Liver (tissue), 9 donors: Measurements from ENCODE around the gene RACGAP1. TPM values are rescaled to one million over a fixed set of nuclear protein-coding genes. Genes with fewer than 3 reads are reported as not detected.

Experiments
- DNase-seq: peaks from one replicate; pipeline ENCODE4 v3.0.0-alpha.2; 2017; ENCODE audit warnings: low spot score
- H3K27ac ChIP-seq, 2 donors: one replicate each; pipeline ENCODE4 v1.7.0; 2013; ENCODE audit warnings: inconsistent platforms in 2 of 2, low read length in 2 of 2, control low read depth in 1 of 2, low read depth in 1 of 2, mild to moderate bottlenecking in 1 of 2
- H3K27me3 ChIP-seq, 4 donors: one replicate each; pipeline versions ENCODE4 v1.6.1 to v1.7.0; 2013; ENCODE audit warnings: low read length in 3 of 4, inconsistent platforms in 1 of 4, mild to moderate bottlenecking in 1 of 4, moderate library complexity in 1 of 4; ENCODE audit not compliant: control insufficient read depth in 4 of 4, insufficient read depth in 4 of 4
- H3K36me3 ChIP-seq, 4 donors: one replicate each; pipeline versions ENCODE4 v1.6.1 to v1.7.0; 2013; ENCODE audit warnings: low read length in 3 of 4, mild to moderate bottlenecking in 3 of 4, low read depth in 1 of 4, moderate library complexity in 1 of 4; ENCODE audit not compliant: control insufficient read depth in 4 of 4, insufficient read depth in 3 of 4
- H3K4me1 ChIP-seq, 4 donors: one replicate each; pipeline versions ENCODE4 v1.6.1 to v1.7.0; 2013; ENCODE audit warnings: low read length in 3 of 4, mild to moderate bottlenecking in 3 of 4, moderate library complexity in 1 of 4; ENCODE audit not compliant: control insufficient read depth in 4 of 4, insufficient read depth in 4 of 4
- H3K4me3 ChIP-seq, 3 donors: one replicate each; pipeline versions ENCODE4 v1.6.1 to v1.7.0; 2013; ENCODE audit warnings: low read length in 3 of 3, control low read depth in 1 of 3, low read depth in 1 of 3, mild to moderate bottlenecking in 1 of 3
- H3K9ac ChIP-seq, 2 donors: one replicate each; pipeline ENCODE4 v1.7.0; 2013; ENCODE audit warnings: low read length in 2 of 2, mild to moderate bottlenecking in 2 of 2, moderate library complexity in 2 of 2, control low read depth in 1 of 2, low read depth in 1 of 2
- H3K9me3 ChIP-seq, 4 donors: one replicate each; pipeline versions ENCODE4 v1.6.1 to v1.7.0; 2013; ENCODE audit warnings: low read length in 3 of 4; ENCODE audit not compliant: control insufficient read depth in 4 of 4
- CTCF ChIP-seq: fragments of 150-350 bp; IDR thresholded peaks from 2 replicates; pipeline ENCODE4 v1.5.1; 2017; ENCODE audit warnings: improper control_type of control experiment, low read depth, low read length; ENCODE audit not compliant: missing input control
- EGR1 ChIP-seq, 2 donors: IDR thresholded peaks; 2 replicates each; pipeline ENCODE4 v1.6.1; 2016 to 2018; ENCODE audit warnings: antibody characterized with exemption in 2 of 2, low read depth in 2 of 2
- FOXA1 ChIP-seq: IDR thresholded peaks from 2 replicates; pipeline ENCODE4 v1.6.1; 2016; ENCODE audit warnings: antibody characterized with exemption
- FOXA2 ChIP-seq: IDR thresholded peaks from 2 replicates; pipeline ENCODE4 v1.6.1; 2016; ENCODE audit warnings: antibody characterized with exemption
- GABPA ChIP-seq, 2 donors: IDR thresholded peaks in 1 of 2; conservative IDR thresholded peaks in 1 of 2; 2 replicates each; pipeline ENCODE4 v1.6.1; 2016; ENCODE audit warnings: antibody characterized with exemption in 2 of 2, mild to moderate bottlenecking in 1 of 2, moderate library complexity in 1 of 2
- HNF4A ChIP-seq, 2 donors: conservative IDR thresholded peaks; 2 replicates each; pipeline ENCODE4 v1.6.1; 2016; ENCODE audit warnings: antibody characterized with exemption in 2 of 2, mild to moderate bottlenecking in 2 of 2
- HNF4G ChIP-seq: IDR thresholded peaks from 2 replicates; pipeline ENCODE4 v1.6.1; 2016; ENCODE audit warnings: antibody characterized with exemption
- JUND ChIP-seq, 2 donors: IDR thresholded peaks; 2 replicates each; pipeline ENCODE4 v1.6.1; 2016; ENCODE audit warnings: antibody characterized with exemption in 2 of 2
- NR2F2 ChIP-seq: IDR thresholded peaks from 2 replicates; pipeline ENCODE4 v1.6.1; 2016; ENCODE audit warnings: antibody characterized with exemption
- RAD21 ChIP-seq, 2 donors: IDR thresholded peaks; 2 replicates each; pipeline ENCODE4 v1.6.1; 2016; ENCODE audit warnings: antibody characterized with exemption in 2 of 2, mild to moderate bottlenecking in 2 of 2
- RXRA ChIP-seq, 2 donors: IDR thresholded peaks; 2 replicates each; pipeline ENCODE4 v1.6.1; 2017 to 2018; ENCODE audit warnings: antibody characterized with exemption in 2 of 2, mild to moderate bottlenecking in 1 of 2
- SP1 ChIP-seq: IDR thresholded peaks from 2 replicates; pipeline ENCODE4 v1.6.1; 2018; ENCODE audit warnings: antibody characterized with exemption, mild to moderate bottlenecking
- TAF1 ChIP-seq: conservative IDR thresholded peaks from 2 replicates; pipeline ENCODE4 v1.6.1; 2016; ENCODE audit warnings: antibody characterized with exemption, mild to moderate bottlenecking
- YY1 ChIP-seq: IDR thresholded peaks from 2 replicates; pipeline ENCODE4 v1.6.1; 2016; ENCODE audit warnings: antibody characterized with exemption, mild to moderate bottlenecking
- WGBS: extraction: QIAGEN DNeasy Blood & Tissue Kit; methylation state at CpG from one replicate; pipeline ENCODE4 v1.1.7; 2013; 5-methylcytosine and 5-hydroxymethylcytosine counted together
- polyA plus RNA-seq, 2 donors: library from polyadenylated mRNA; stranded (reverse) in 1 of 2; unstranded in 1 of 2; fragments of 200-250 nt in 1 of 2; fragments of >200 nt in 1 of 2; fragmentation: Nextera tagmentation in 1 of 2; extraction: Ambion mirVana in 1 of 2; gene quantifications; one replicate each; pipeline versions ENCODE4 v1.2.1 to v1.2.3, GENCODE V29; 2013 to 2015
- total RNA-seq, 2 donors: library from RNA; depleted of rRNA; stranded (reverse); fragments of >200 nt; gene quantifications; one replicate each; pipeline ENCODE4 v1.2.3, GENCODE V29; 2014
- TF ChIP-seq, protein P1 (sequence below): IDR thresholded peaks from 2 replicates; pipeline ENCODE4 v1.6.1; 2016; ENCODE audit warnings: antibody characterized with exemption, mild to moderate bottlenecking
- TF ChIP-seq, protein P2 (sequence below): IDR thresholded peaks from 2 replicates; pipeline ENCODE4 v1.6.1; 2016; ENCODE audit warnings: antibody characterized with exemption
- TF ChIP-seq, protein P3 (sequence below): IDR thresholded peaks from 2 replicates; pipeline ENCODE4 v1.6.1; 2016; ENCODE audit warnings: antibody characterized with exemption
- TF ChIP-seq, protein P4 (sequence below): IDR thresholded peaks from 2 replicates; pipeline ENCODE4 v1.6.1; 2016; ENCODE audit warnings: antibody characterized with exemption
- donor health status: healthy.
- donor health status: healthy.
- donor health status: healthy.
- donor health status: healthy.
- donor health status: healthy.

The RACGAP1 gene
- total and polyA plus RNA-seq, 4 donors, result 1.0 to 38.3 (median 2.9) TPM

DNA sequence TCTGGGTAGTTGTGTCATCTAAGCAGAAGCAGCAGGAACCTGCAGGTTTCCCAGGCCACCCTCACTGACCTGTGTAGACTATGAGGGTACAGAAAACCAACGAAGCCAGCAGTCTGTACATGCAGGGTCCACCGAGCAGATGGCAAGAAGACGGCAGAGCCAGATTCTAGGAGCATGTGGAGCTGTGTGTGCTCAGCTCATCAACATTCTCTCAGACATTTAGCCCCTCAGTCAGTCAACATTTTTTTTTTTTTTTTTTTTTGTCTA lies 24.8 kb upstream of the RACGAP1 start:
- Histone ChIP-seq H3K27me3 (no peaks in the 10 kb centered on the region), H3K9me3 (no peaks in the 10 kb centered on the region), H3K4me1 (peaks cover 0 to 4% (median 2%) of the 10 kb centered on the region in 4 donors), H3K27ac (no peak overlapping the region), H3K9ac (no peak overlapping the region), H3K4me3 (no peak overlapping the region), H3K36me3 (no peaks in the 10 kb centered on the region)
- 87% methylated on average over 3 of the region's 3 CpGs for WGBS
- DNase-seq, result no peak
- TF ChIP-seq, protein P1, sequence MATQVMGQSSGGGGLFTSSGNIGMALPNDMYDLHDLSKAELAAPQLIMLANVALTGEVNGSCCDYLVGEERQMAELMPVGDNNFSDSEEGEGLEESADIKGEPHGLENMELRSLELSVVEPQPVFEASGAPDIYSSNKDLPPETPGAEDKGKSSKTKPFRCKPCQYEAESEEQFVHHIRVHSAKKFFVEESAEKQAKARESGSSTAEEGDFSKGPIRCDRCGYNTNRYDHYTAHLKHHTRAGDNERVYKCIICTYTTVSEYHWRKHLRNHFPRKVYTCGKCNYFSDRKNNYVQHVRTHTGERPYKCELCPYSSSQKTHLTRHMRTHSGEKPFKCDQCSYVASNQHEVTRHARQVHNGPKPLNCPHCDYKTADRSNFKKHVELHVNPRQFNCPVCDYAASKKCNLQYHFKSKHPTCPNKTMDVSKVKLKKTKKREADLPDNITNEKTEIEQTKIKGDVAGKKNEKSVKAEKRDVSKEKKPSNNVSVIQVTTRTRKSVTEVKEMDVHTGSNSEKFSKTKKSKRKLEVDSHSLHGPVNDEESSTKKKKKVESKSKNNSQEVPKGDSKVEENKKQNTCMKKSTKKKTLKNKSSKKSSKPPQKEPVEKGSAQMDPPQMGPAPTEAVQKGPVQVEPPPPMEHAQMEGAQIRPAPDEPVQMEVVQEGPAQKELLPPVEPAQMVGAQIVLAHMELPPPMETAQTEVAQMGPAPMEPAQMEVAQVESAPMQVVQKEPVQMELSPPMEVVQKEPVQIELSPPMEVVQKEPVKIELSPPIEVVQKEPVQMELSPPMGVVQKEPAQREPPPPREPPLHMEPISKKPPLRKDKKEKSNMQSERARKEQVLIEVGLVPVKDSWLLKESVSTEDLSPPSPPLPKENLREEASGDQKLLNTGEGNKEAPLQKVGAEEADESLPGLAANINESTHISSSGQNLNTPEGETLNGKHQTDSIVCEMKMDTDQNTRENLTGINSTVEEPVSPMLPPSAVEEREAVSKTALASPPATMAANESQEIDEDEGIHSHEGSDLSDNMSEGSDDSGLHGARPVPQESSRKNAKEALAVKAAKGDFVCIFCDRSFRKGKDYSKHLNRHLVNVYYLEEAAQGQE, result no peak
- TF ChIP-seq RXRA (IDR thresholded peaks at IDR 0.05) (no peak), TAF1 (no peak), CTCF (no peak), RAD21 (IDR thresholded peaks at IDR 0.05) (no peak), HNF4G (no peak), SP1 (no peak), EGR1 (IDR thresholded peaks at IDR 0.05; ENCODE audit: low read depth in 2 of 2) (no peak), YY1 (no peak), GABPA (IDR thresholded peaks at IDR 0.05 in 1 of 2, conservative IDR thresholded peaks at IDR 0.05 in 1 of 2) (no peak)
- TF ChIP-seq, protein P2, sequence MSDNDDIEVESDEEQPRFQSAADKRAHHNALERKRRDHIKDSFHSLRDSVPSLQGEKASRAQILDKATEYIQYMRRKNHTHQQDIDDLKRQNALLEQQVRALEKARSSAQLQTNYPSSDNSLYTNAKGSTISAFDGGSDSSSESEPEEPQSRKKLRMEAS, result no peak

GRCh38 chr12:50049254-50050118 lies 24.2 kb upstream of the RACGAP1 start:
- Histone ChIP-seq H3K4me3 (no peak overlapping the region), H3K36me3 (no peaks in the 10 kb centered on the region), H3K4me1 (peaks cover 0 to 4% (median 2%) of the 10 kb centered on the region in 4 donors), H3K9me3 (no peaks in the 10 kb centered on the region), H3K9ac (no peak overlapping the region), H3K27me3 (no peaks in the 10 kb centered on the region), H3K27ac (no peak overlapping the region)
- DNase-seq, result no peak
- 87% methylated on average over 3 of the region's 3 CpGs for WGBS
- TF ChIP-seq, protein P2, result no peak
- no peak for TF ChIP-seq SP1
- TF ChIP-seq TAF1, result no peak
- TF ChIP-seq, protein P3, sequence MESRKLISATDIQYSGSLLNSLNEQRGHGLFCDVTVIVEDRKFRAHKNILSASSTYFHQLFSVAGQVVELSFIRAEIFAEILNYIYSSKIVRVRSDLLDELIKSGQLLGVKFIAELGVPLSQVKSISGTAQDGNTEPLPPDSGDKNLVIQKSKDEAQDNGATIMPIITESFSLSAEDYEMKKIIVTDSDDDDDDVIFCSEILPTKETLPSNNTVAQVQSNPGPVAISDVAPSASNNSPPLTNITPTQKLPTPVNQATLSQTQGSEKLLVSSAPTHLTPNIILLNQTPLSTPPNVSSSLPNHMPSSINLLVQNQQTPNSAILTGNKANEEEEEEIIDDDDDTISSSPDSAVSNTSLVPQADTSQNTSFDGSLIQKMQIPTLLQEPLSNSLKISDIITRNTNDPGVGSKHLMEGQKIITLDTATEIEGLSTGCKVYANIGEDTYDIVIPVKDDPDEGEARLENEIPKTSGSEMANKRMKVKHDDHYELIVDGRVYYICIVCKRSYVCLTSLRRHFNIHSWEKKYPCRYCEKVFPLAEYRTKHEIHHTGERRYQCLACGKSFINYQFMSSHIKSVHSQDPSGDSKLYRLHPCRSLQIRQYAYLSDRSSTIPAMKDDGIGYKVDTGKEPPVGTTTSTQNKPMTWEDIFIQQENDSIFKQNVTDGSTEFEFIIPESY, result no peak
- TF ChIP-seq JUND (IDR thresholded peaks at IDR 0.05), result no peak
- TF ChIP-seq RAD21 (IDR thresholded peaks at IDR 0.05), result no peak
- no peak for TF ChIP-seq HNF4A (conservative IDR thresholded peaks at IDR 0.05)
- TF ChIP-seq YY1, result no peak
- TF ChIP-seq FOXA2, result no peak
- no peak for TF ChIP-seq EGR1 (IDR thresholded peaks at IDR 0.05; ENCODE audit: low read depth in 2 of 2)
- no peak for TF ChIP-seq NR2F2
- TF ChIP-seq HNF4G, result no peak
- TF ChIP-seq FOXA1, result no peak
- TF ChIP-seq RXRA (IDR thresholded peaks at IDR 0.05), result no peak
- no peak for TF ChIP-seq GABPA (IDR thresholded peaks at IDR 0.05 in 1 of 2, conservative IDR thresholded peaks at IDR 0.05 in 1 of 2)
- TF ChIP-seq, protein P4, sequence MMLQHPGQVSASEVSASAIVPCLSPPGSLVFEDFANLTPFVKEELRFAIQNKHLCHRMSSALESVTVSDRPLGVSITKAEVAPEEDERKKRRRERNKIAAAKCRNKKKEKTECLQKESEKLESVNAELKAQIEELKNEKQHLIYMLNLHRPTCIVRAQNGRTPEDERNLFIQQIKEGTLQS, result no peak
- TF ChIP-seq, protein P1, result no peak
